GM21576 (cell line): Measurements from ENCODE around the gene OVOL2.

ENCODE experiments used
- ATAC-seq: cut with Tn5 transposase; IDR thresholded peaks from one replicate; pipeline ENCODE4 v1.9.1; 2021; ENCODE audit warnings: mild to moderate bottlenecking, moderate library complexity; ENCODE audit not compliant: unreplicated experiment

The OVOL2 gene

DNA sequence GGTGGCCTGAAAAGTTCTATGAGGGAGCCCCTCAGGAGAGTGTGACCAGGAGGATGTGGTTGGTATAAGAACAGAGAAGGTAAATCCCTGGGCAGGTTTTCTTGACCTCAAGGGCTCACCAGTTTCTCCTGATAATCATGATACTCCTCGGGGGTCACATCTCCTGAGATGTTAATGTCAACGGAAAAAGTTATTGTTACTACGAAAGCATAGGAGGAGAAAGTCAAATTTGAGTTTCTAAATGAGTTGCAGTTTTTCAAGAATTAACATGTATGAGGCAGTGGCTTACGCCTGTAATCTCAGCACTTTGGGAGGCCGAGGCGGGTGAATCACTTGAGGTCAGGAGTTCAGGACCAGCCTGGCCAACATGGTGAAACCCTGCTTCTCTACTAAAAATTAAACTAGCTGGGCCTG is 65.5 kb downstream of the OVOL2 start:
- no peak for ATAC-seq

GRCh38 chr20:17990278-17990972 is 67.3 kb downstream of the OVOL2 start:
- ATAC-seq: no peak

DNA sequence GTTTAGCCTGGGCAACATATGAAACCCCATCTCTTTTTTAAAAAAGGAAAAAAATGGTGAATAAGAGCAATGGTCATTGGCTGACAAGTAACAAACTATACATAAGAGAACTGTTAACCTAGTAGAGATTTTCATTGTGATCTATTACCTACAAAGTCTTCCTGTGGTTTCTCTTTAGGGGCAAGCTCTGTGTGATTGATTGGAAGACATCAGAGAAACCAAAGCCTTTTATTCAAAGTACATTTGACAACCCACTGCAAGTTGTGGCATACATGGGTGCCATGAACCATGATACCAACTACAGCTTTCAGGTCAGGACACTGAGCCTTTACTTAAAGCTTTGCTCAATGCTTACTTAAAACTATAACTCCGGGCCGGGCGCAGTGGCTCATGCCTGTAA is 69.7 kb downstream of the OVOL2 start:
- ATAC-seq: no peak

- ATAC-seq: no peak
These were observed 72.2 kb downstream of the OVOL2 start for GRCh38 chr20:17985388-17986018.

DNA sequence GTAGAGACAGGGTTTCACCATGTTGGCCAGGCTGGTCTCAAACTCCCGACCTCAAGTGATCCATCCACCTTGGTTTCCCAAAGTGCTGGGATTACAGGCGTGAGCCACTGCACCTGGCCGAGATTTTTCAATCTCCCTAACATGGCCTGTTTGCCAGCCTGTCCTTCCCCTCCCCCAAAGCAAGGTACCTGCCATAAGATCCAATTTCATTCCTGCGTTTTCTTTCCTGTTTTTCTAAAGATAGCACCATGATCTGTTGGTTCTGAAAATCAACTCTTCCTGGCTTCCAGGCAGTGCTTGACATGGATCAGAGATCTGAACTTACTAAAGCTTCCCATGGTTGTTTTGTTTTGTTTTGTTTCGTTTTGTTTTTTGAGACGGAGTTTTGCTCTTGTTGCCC is 81.4 kb downstream of the OVOL2 start:
- no peak for ATAC-seq
